SK-N-MC (cell line): Measurements from ENCODE around the gene PABPN1.

Experiments used
- EZH2 ChIP-seq: fragments of 200-600 bp; sonication (generic); IDR thresholded peaks from one replicate; pipeline ENCODE4 v1.6.1; 2017; ENCODE audit warnings: antibody characterized with exemption
- FOXP2 ChIP-seq: optimal IDR thresholded peaks from 2 replicates; pipeline ENCODE3; 2011; ENCODE audit warnings: mild to moderate bottlenecking, moderate library complexity; ENCODE audit not compliant: insufficient read depth; ENCODE audit errors: extremely low read length, control extremely low read depth
- POLR2AphosphoS5 ChIP-seq: IDR thresholded peaks from 2 replicates; pipeline ENCODE4 v1.6.1; 2012; ENCODE audit warnings: mild to moderate bottlenecking, low read depth, low read length, borderline replicate concordance

GRCh38 chr14:23301288-23301968 lies 19.8 kb upstream of the PABPN1 start:
- TF ChIP-seq EZH2 = no peak
- TF ChIP-seq POLR2AphosphoS5 = peak; percentile 34; the same call in 1 of the 2 replicates
- TF ChIP-seq FOXP2 = peak; percentile 12
